ENCODE measurements around the gene ECEL1. TPM values are rescaled to one million over a fixed set of nuclear protein-coding genes. Genes with fewer than 3 reads are reported as not detected.

ECEL1 gene
- total and polyA plus RNA-seq, 2 experiments from 2014 or later: 6.7 to 17.5 TPM

- H3K4me2 ChIP-seq: no peak overlapping the region
- H3K36me3 Mint-ChIP-seq (ENCODE audit: low read depth): no peaks in the 10 kb centered on the region
- H3K9me2 ChIP-seq (ENCODE audit: insufficient read depth): no peaks in the 10 kb centered on the region
- H3K4me3 Mint-ChIP-seq: no peak overlapping the region
- no peak for ATAC-seq
- no peaks in the 10 kb centered on the region for H3K79me2 ChIP-seq (replicated peaks; ENCODE audit: insufficient read depth)
- no peaks in the 10 kb centered on the region for H3K4me1 ChIP-seq (ENCODE audit: insufficient read depth)
- TF ChIP-seq ZNF114 (CRISPR knock-in tag; IDR thresholded peaks at IDR 0.05) (no peak), NANOG (IDR thresholded peaks at IDR 0.05; ENCODE audit: borderline replicate concordance) (no peak), POLR2AphosphoS5 (IDR thresholded peaks at IDR 0.05; ENCODE audit: low read depth) (no peak), CREB1 (CRISPR knock-in tag; IDR thresholded peaks at IDR 0.05; ENCODE audit: low read depth) (no peak), ETS1 (IDR thresholded peaks at IDR 0.05) (no peak), REST (IDR thresholded peaks at IDR 0.05; ENCODE audit: unreplicated experiment) (no peak)
- TF ChIP-seq, protein P1, sequence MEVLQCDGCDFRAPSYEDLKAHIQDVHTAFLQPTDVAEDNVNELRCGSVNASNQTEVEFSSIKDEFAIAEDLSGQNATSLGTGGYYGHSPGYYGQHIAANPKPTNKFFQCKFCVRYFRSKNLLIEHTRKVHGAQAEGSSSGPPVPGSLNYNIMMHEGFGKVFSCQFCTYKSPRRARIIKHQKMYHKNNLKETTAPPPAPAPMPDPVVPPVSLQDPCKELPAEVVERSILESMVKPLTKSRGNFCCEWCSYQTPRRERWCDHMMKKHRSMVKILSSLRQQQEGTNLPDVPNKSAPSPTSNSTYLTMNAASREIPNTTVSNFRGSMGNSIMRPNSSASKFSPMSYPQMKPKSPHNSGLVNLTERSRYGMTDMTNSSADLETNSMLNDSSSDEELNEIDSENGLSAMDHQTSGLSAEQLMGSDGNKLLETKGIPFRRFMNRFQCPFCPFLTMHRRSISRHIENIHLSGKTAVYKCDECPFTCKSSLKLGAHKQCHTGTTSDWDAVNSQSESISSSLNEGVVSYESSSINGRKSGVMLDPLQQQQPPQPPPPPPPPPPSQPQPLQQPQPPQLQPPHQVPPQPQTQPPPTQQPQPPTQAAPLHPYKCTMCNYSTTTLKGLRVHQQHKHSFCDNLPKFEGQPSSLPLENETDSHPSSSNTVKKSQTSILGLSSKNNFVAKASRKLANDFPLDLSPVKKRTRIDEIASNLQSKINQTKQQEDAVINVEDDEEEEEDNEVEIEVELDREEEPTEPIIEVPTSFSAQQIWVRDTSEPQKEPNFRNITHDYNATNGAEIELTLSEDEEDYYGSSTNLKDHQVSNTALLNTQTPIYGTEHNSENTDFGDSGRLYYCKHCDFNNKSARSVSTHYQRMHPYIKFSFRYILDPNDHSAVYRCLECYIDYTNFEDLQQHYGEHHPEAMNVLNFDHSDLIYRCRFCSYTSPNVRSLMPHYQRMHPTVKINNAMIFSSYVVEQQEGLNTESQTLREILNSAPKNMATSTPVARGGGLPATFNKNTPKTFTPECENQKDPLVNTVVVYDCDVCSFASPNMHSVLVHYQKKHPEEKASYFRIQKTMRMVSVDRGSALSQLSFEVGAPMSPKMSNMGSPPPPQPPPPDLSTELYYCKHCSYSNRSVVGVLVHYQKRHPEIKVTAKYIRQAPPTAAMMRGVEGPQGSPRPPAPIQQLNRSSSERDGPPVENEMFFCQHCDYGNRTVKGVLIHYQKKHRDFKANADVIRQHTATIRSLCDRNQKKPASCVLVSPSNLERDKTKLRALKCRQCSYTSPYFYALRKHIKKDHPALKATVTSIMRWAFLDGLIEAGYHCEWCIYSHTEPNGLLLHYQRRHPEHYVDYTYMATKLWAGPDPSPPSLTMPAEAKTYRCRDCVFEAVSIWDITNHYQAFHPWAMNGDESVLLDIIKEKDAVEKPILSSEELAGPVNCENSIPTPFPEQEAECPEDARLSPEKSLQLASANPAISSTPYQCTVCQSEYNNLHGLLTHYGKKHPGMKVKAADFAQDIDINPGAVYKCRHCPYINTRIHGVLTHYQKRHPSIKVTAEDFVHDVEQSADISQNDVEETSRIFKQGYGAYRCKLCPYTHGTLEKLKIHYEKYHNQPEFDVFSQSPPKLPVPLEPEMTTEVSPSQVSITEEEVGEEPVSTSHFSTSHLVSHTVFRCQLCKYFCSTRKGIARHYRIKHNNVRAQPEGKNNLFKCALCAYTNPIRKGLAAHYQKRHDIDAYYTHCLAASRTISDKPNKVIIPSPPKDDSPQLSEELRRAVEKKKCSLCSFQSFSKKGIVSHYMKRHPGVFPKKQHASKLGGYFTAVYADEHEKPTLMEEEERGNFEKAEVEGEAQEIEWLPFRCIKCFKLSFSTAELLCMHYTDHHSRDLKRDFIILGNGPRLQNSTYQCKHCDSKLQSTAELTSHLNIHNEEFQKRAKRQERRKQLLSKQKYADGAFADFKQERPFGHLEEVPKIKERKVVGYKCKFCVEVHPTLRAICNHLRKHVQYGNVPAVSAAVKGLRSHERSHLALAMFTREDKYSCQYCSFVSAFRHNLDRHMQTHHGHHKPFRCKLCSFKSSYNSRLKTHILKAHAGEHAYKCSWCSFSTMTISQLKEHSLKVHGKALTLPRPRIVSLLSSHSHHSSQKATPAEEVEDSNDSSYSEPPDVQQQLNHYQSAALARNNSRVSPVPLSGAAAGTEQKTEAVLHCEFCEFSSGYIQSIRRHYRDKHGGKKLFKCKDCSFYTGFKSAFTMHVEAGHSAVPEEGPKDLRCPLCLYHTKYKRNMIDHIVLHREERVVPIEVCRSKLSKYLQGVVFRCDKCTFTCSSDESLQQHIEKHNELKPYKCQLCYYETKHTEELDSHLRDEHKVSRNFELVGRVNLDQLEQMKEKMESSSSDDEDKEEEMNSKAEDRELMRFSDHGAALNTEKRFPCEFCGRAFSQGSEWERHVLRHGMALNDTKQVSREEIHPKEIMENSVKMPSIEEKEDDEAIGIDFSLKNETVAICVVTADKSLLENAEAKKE (CRISPR knock-in tag; IDR thresholded peaks at IDR 0.05): no peak
- DNase-seq (ENCODE audit: low spot score): no peak
- no peaks in the 10 kb centered on the region for H3K4me1 Mint-ChIP-seq
- H2AFZ ChIP-seq: no peak overlapping the region
- peaks cover 6% of the 10 kb centered on the region for H3K27me3 Mint-ChIP-seq (ENCODE audit: insufficient read depth, low read depth, poor library complexity)
- H3K27ac Mint-ChIP-seq: no peak overlapping the region
- H4K20me1 ChIP-seq (replicated peaks; ENCODE audit: insufficient read depth): no peaks in the 10 kb centered on the region
- no peaks in the 10 kb centered on the region for H3K27me3 ChIP-seq (ENCODE audit: insufficient read depth)
- no peak overlapping the region for H3K27ac ChIP-seq (ENCODE audit: low read depth)
- H3K36me3 ChIP-seq (ENCODE audit: insufficient read depth): no peaks in the 10 kb centered on the region
- no peak overlapping the region for H3K4me3 ChIP-seq
- no peaks in the 10 kb centered on the region for H3K9me3 Mint-ChIP-seq
- H3F3A ChIP-seq (replicated peaks; ENCODE audit: low read depth): no peaks in the 10 kb centered on the region
Measured at GRCh38 chr2:232456296-232457120, 31.1 kb downstream of the ECEL1 start.
